Measurements from ENCODE around the gene DALRD3. TPM values are rescaled to one million over a fixed set of nuclear protein-coding genes. Genes with fewer than 3 reads are reported as not detected.
A peak's percentile ranks its signal among the peaks of the same experiment; 100 is the strongest.

The DALRD3 gene
- total RNA-seq, 2 donors from 2014 or later: 40.8 to 41.9 TPM

DNA sequence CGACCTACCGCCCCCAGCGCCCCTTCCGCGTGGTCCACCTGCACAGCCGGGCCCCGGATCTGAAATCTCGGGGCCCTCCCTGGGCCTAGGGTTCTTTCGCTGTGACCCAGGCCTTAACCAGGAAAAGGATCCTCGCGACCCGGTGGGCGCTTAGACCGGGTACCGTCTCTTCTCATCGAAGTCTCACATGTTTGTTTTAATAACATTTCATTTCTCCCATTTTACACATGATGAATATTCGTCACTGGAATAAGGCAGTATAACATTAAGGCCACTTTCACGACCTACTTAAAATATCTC, 277 bp upstream of the DALRD3 start:
- H3K27me3 ChIP-seq (ENCODE audit: control insufficient read depth, insufficient read depth, low read length, poor library complexity, severe bottlenecking): no peaks in the 10 kb centered on the region
- H3K4me1 Mint-ChIP-seq: peaks cover 9% of the 10 kb centered on the region
- DNase-seq: no peak
- H3K4me1 ChIP-seq (ENCODE audit: control insufficient read depth, insufficient read depth, low read length): no peaks in the 10 kb centered on the region
- H3K4me3 ChIP-seq (ENCODE audit: low read length): peak overlapping the region; percentile 88
- WGBS, 2 experiments (ENCODE audit: insufficient coverage in 1 of 2, insufficient read length in 1 of 2): 6 to 8% methylated on average over 16 to 18 of the region's 18 CpGs
- H3K4me3 Mint-ChIP-seq: peak overlapping the region; percentile 89
- peak overlapping the region; percentile 81 for H3K27ac Mint-ChIP-seq
- H3K27ac ChIP-seq (ENCODE audit: low read depth, low read length): no peak overlapping the region
- peaks cover 37% of the 10 kb centered on the region for H3K36me3 ChIP-seq (ENCODE audit: control insufficient read depth, insufficient read depth, low read length)
- H3K9ac ChIP-seq (ENCODE audit: extremely low read depth, low read length, poor library complexity, severe bottlenecking): peak overlapping the region; percentile 49
- peaks cover 25% of the 10 kb centered on the region for H3K36me3 Mint-ChIP-seq (ENCODE audit: low read depth)
- no peaks in the 10 kb centered on the region for H3K9me3 ChIP-seq (ENCODE audit: control insufficient read depth, low read length)
- TF ChIP-seq, protein P1, sequence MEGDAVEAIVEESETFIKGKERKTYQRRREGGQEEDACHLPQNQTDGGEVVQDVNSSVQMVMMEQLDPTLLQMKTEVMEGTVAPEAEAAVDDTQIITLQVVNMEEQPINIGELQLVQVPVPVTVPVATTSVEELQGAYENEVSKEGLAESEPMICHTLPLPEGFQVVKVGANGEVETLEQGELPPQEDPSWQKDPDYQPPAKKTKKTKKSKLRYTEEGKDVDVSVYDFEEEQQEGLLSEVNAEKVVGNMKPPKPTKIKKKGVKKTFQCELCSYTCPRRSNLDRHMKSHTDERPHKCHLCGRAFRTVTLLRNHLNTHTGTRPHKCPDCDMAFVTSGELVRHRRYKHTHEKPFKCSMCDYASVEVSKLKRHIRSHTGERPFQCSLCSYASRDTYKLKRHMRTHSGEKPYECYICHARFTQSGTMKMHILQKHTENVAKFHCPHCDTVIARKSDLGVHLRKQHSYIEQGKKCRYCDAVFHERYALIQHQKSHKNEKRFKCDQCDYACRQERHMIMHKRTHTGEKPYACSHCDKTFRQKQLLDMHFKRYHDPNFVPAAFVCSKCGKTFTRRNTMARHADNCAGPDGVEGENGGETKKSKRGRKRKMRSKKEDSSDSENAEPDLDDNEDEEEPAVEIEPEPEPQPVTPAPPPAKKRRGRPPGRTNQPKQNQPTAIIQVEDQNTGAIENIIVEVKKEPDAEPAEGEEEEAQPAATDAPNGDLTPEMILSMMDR (conservative IDR thresholded peaks at IDR 0.05): no peak
- H3K9me3 Mint-ChIP-seq: no peaks in the 10 kb centered on the region
- no peaks in the 10 kb centered on the region for H3K27me3 Mint-ChIP-seq (ENCODE audit: insufficient read depth)

DNA sequence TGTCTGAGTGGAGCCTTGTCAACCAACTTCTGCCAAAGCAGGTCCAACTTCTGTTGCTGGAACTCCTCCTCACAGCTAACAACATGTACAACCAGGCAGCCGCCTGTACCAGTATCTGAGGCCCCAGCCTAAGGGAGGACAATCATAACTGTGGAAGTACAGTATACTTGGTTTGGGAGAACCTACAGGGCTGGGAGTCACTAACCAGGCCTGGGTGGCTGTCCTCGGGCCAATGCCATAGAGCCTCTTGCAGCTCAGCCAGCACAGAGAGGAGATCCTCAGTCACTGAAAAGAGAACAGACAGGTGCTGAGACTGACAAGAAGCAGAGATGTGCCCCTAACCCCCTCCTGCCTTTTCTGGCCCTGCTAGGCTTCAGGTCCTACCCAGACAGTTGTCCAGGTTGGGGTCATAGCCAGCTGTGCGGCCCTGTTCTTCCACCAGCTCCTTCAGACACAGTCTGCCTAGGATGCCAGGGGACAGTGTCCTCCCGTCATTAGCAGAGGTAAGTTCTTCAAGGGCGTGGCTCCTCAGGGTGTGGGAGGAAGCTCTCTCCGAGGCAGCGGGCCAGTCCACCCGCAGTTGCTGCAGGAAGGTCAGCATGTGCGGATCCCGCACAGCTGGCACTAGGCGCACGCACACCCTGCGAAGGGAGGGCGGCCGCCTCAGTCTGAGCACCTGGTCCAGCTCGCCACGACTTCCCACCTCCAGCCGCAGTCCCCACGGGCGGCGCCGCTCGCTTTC, 980 bp downstream of the DALRD3 start:
- no peak overlapping the region for H3K27ac ChIP-seq (ENCODE audit: low read depth, low read length)
- Mint-ChIP-seq H3K4me1 (peaks cover 3% of the 10 kb centered on the region), H3K9me3 (no peaks in the 10 kb centered on the region), H3K27ac (peak overlapping the region; percentile 75), H3K4me3 (peak overlapping the region; percentile 89), H3K36me3 (ENCODE audit: low read depth) (peaks cover 17% of the 10 kb centered on the region), H3K27me3 (ENCODE audit: insufficient read depth) (no peaks in the 10 kb centered on the region)
- peak overlapping the region; percentile 88 for H3K4me3 ChIP-seq (ENCODE audit: low read length)
- H3K9ac ChIP-seq (ENCODE audit: extremely low read depth, low read length, poor library complexity, severe bottlenecking): peak overlapping the region; percentile 49
- no peaks in the 10 kb centered on the region for H3K9me3 ChIP-seq (ENCODE audit: control insufficient read depth, low read length)
- DNase-seq: no peak
- 18 to 30% methylated on average over 13 to 23 of the region's 23 CpGs for WGBS, 2 experiments (ENCODE audit: insufficient coverage in 1 of 2, insufficient read length in 1 of 2)
- no peaks in the 10 kb centered on the region for H3K27me3 ChIP-seq (ENCODE audit: control insufficient read depth, insufficient read depth, low read length, poor library complexity, severe bottlenecking)
- TF ChIP-seq, protein P1 (conservative IDR thresholded peaks at IDR 0.05): no peak
- no peaks in the 10 kb centered on the region for H3K4me1 ChIP-seq (ENCODE audit: control insufficient read depth, insufficient read depth, low read length)
- peaks cover 42% of the 10 kb centered on the region for H3K36me3 ChIP-seq (ENCODE audit: control insufficient read depth, insufficient read depth, low read length)

DNA sequence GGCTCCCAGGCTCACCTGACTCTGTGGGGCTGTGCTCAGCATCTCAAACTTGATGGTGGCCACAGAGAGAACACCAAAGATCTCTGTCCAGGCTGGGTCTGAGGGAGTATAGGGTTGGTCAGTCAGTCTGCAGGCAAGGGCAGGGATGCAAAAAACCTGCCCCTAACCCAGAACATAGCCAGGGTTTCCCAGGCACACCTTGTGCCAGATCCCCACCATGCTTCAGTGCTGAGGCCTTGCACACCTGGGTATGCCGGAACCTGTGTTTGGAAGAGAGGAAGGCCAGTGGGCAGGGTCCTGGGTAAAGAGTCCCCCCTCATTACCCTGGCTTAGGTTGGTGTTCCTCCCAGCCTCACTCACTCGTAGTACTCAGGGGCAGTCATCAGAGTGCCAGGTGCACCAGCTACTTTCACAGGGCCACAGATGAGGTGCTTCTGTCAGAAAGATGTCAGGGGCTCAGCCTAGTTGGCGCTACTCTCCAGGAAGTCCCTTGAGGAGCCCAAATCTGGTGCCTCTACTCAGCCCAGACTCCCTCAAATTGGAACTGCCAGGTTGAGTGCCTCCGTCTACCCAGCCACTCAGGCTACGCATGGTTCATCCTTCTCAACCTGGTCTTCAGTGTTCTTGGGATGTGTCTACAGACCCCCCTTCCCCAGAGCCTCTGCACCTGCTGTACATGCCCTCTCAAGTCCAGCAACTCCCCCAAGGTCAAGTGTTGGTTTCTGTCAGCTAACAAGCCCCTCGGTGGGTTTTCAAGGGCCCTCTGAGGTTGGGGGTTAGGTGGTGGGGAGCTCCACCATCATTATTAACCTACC, 1.8 kb downstream of the DALRD3 start:
- Mint-ChIP-seq H3K27ac (no peak overlapping the region), H3K36me3 (ENCODE audit: low read depth) (peaks cover 22% of the 10 kb centered on the region), H3K9me3 (no peaks in the 10 kb centered on the region), H3K4me3 (peak overlapping the region; percentile 89), H3K4me1 (peaks cover 3% of the 10 kb centered on the region), H3K27me3 (ENCODE audit: insufficient read depth) (no peaks in the 10 kb centered on the region)
- 91 to 98% methylated on average over 5 to 6 of the region's 6 CpGs for WGBS, 2 experiments (ENCODE audit: insufficient coverage in 1 of 2, insufficient read length in 1 of 2)
- peak; percentile 45 for DNase-seq
- Histone ChIP-seq H3K9ac (ENCODE audit: extremely low read depth, low read length, poor library complexity, severe bottlenecking) (no peak overlapping the region), H3K9me3 (ENCODE audit: control insufficient read depth, low read length) (no peaks in the 10 kb centered on the region), H3K27me3 (ENCODE audit: control insufficient read depth, insufficient read depth, low read length, poor library complexity, severe bottlenecking) (no peaks in the 10 kb centered on the region), H3K27ac (ENCODE audit: low read depth, low read length) (no peak overlapping the region), H3K36me3 (ENCODE audit: control insufficient read depth, insufficient read depth, low read length) (peaks cover 50% of the 10 kb centered on the region), H3K4me1 (ENCODE audit: control insufficient read depth, insufficient read depth, low read length) (no peaks in the 10 kb centered on the region), H3K4me3 (ENCODE audit: low read length) (peak overlapping the region; percentile 88)
- TF ChIP-seq, protein P1 (conservative IDR thresholded peaks at IDR 0.05): no peak

All from endodermal cell (in vitro differentiated cells).